Osteoblast (primary cell): ENCODE results near the gene ZNRD2. TPM values are rescaled to one million over a fixed set of nuclear protein-coding genes. Genes with fewer than 3 reads are reported as not detected.

ENCODE experiments used
- DNase-seq: peaks from one replicate; pipeline ENCODE4 v3.0.0; 2011; ENCODE audit warnings: low spot score, mixed read lengths; ENCODE audit not compliant: insufficient read length; ENCODE audit errors: missing footprints
- H2AFZ ChIP-seq: 2 replicates; pipeline ENCODE4 v1.6.0; 2011; ENCODE audit warnings: mild to moderate bottlenecking, low read length
- H3K27ac ChIP-seq: 2 replicates; pipeline ENCODE4 v1.5.1; 2011; ENCODE audit warnings: mild to moderate bottlenecking, low read depth, low read length, moderate library complexity
- H3K27me3 ChIP-seq: 2 replicates; pipeline ENCODE4 v1.6.0; 2012; ENCODE audit warnings: mild to moderate bottlenecking, control low read depth, inconsistent platforms, low read length, moderate library complexity; ENCODE audit not compliant: insufficient read depth
- H3K36me3 ChIP-seq: 2 replicates; pipeline ENCODE4 v1.5.1; 2011; ENCODE audit warnings: mild to moderate bottlenecking, low read length, control low read depth, moderate library complexity; ENCODE audit not compliant: insufficient read depth
- H3K4me1 ChIP-seq: 2 replicates; pipeline ENCODE4 v1.5.1; 2011; ENCODE audit warnings: mild to moderate bottlenecking, low read length, control low read depth, moderate library complexity; ENCODE audit not compliant: insufficient read depth
- H3K4me2 ChIP-seq: 2 replicates; pipeline ENCODE4 v1.6.0; 2011; ENCODE audit warnings: mild to moderate bottlenecking, low read length; ENCODE audit not compliant: insufficient read depth
- H3K4me3 ChIP-seq: fragments of 200-600 bp; sonication (generic); 3 replicates; pipeline ENCODE4 v1.5.1; 2012; ENCODE audit warnings: mild to moderate bottlenecking, low read length, inconsistent platforms; ENCODE audit not compliant: insufficient read depth
- H3K79me2 ChIP-seq: 2 replicates; pipeline ENCODE4 v1.6.0; 2012; ENCODE audit warnings: mild to moderate bottlenecking, low read length, control low read depth, inconsistent platforms; ENCODE audit not compliant: insufficient read depth
- H3K9me3 ChIP-seq: 2 replicates; pipeline ENCODE4 v1.5.1; 2011; ENCODE audit warnings: low read depth, low read length, control low read depth
- H4K20me1 ChIP-seq: 2 replicates; pipeline ENCODE4 v1.6.0; 2012; ENCODE audit warnings: mild to moderate bottlenecking, low read length, control low read depth; ENCODE audit not compliant: insufficient read depth
- total RNA-seq: library from RNA; depleted of rRNA; stranded (reverse); fragments of >200 nt; gene quantifications from 2 replicates; pipeline ENCODE4 v1.2.3, GENCODE V29; 2012
- TF ChIP-seq, protein P1 (sequence below): IDR thresholded peaks from 2 replicates; pipeline ENCODE4 v1.5.1; 2011; ENCODE audit warnings: mild to moderate bottlenecking, low read depth, low read length, moderate library complexity; ENCODE audit errors: extremely low read depth

The ZNRD2 gene
- total RNA-seq, 1 donor = 42.3 TPM

DNA sequence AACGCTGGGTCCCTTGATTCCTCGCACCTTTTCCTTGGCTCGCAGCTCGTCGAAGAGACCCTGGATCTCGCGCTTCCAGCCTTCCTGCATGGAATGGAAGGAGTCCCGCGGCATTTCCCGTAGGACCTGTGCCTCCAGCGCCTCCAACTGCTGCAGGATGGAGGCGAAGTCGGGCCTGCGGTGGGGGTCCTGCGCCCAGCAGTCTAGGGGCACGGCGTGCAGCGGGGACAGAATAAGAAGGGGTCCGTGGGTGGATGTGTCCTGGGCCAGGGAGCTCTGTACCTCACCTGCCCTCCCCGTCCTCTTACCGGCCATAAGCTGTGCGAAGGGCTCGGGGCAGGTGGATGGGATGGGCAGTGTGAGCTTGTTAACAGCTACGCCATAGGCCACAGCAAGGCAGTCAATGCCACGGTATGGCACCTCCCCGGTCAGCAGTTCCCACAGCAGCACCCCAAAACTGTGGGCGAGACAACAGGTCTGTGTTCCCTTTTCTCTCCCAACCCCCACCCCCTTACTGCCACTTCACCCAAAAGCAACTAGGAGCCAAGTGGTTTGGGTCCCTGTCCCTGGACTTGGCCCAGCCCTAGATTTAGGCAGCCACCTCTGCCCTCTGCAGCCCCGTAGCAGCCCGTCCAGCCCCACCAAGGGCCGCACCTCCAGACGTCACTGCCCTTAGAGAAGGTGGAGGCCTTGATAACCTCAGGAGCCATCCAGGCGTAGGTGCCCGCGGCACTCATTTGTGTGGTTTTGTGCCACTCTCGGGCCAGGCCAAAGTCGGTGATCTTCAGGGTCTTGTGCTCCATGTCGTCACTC is 37.5 kb downstream of the ZNRD2 start:
- peaks cover 50% of the 10 kb centered on the region for H4K20me1 ChIP-seq
- peaks cover 39% of the 10 kb centered on the region for H3K36me3 ChIP-seq
- H3K79me2 ChIP-seq = peaks cover 44% of the 10 kb centered on the region
- peak overlapping the region; percentile 52 for H3K4me3 ChIP-seq
- H3K9me3 ChIP-seq = no peaks in the 10 kb centered on the region
- DNase-seq = no peak
- H2AFZ ChIP-seq = no peak overlapping the region
- TF ChIP-seq, protein P1, sequence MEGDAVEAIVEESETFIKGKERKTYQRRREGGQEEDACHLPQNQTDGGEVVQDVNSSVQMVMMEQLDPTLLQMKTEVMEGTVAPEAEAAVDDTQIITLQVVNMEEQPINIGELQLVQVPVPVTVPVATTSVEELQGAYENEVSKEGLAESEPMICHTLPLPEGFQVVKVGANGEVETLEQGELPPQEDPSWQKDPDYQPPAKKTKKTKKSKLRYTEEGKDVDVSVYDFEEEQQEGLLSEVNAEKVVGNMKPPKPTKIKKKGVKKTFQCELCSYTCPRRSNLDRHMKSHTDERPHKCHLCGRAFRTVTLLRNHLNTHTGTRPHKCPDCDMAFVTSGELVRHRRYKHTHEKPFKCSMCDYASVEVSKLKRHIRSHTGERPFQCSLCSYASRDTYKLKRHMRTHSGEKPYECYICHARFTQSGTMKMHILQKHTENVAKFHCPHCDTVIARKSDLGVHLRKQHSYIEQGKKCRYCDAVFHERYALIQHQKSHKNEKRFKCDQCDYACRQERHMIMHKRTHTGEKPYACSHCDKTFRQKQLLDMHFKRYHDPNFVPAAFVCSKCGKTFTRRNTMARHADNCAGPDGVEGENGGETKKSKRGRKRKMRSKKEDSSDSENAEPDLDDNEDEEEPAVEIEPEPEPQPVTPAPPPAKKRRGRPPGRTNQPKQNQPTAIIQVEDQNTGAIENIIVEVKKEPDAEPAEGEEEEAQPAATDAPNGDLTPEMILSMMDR = no peak
- peak overlapping the region; percentile 79 for H3K4me2 ChIP-seq
- H3K27ac ChIP-seq = no peak overlapping the region
- no peaks in the 10 kb centered on the region for H3K27me3 ChIP-seq
- peaks cover 27% of the 10 kb centered on the region for H3K4me1 ChIP-seq

- no peak overlapping the region for H3K4me3 ChIP-seq
- H3K36me3 ChIP-seq = peaks cover 25% of the 10 kb centered on the region
- H3K9me3 ChIP-seq = no peaks in the 10 kb centered on the region
- TF ChIP-seq, protein P1 = no peak
- no peak overlapping the region for H3K4me2 ChIP-seq
- no peak overlapping the region for H3K27ac ChIP-seq
- peaks cover 52% of the 10 kb centered on the region for H4K20me1 ChIP-seq
- peaks cover 33% of the 10 kb centered on the region for H3K4me1 ChIP-seq
- H3K27me3 ChIP-seq = no peaks in the 10 kb centered on the region
- no peak for DNase-seq
- H3K79me2 ChIP-seq = peaks cover 57% of the 10 kb centered on the region
- no peak overlapping the region for H2AFZ ChIP-seq
These were observed 39.0 kb downstream of the ZNRD2 start for GRCh38 chr11:65609229-65609628.

GRCh38 chr11:65609665-65610064 is 39.4 kb downstream of the ZNRD2 start:
- H3K4me2 ChIP-seq = no peak overlapping the region
- TF ChIP-seq, protein P1 = no peak
- H2AFZ ChIP-seq = no peak overlapping the region
- no peak for DNase-seq
- H3K36me3 ChIP-seq = peaks cover 24% of the 10 kb centered on the region
- peaks cover 52% of the 10 kb centered on the region for H4K20me1 ChIP-seq
- H3K27ac ChIP-seq = no peak overlapping the region
- no peak overlapping the region for H3K4me3 ChIP-seq
- H3K27me3 ChIP-seq = no peaks in the 10 kb centered on the region
- H3K79me2 ChIP-seq = peaks cover 62% of the 10 kb centered on the region
- peaks cover 33% of the 10 kb centered on the region for H3K4me1 ChIP-seq
- H3K9me3 ChIP-seq = no peaks in the 10 kb centered on the region

DNA sequence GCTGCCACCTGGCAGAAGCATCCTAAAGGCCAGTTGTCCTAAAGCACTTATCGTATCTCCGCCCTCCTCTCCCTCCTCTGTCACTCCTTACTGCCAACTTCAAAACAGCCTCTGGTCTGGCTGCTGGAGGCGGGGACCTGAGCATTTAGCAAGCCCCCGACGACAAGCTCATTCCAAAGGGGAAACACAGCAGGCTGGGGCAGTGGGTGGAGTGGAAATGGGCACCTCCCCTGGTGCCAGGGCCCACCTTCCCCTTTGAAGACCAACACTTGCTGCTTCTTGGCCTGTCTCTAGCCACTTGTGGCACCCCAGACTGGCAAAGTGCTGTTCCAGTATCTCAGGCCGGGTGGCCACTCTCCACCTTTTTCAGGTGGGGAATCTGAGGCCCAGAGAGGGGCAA is 40.1 kb downstream of the ZNRD2 start:
- no peak overlapping the region for H3K4me3 ChIP-seq
- no peaks in the 10 kb centered on the region for H3K9me3 ChIP-seq
- H3K36me3 ChIP-seq = peaks cover 18% of the 10 kb centered on the region
- TF ChIP-seq, protein P1 = no peak
- no peak for DNase-seq
- no peak overlapping the region for H3K4me2 ChIP-seq
- H3K79me2 ChIP-seq = peaks cover 66% of the 10 kb centered on the region
- no peak overlapping the region for H2AFZ ChIP-seq
- no peaks in the 10 kb centered on the region for H3K27me3 ChIP-seq
- H3K27ac ChIP-seq = no peak overlapping the region
- H4K20me1 ChIP-seq = peaks cover 50% of the 10 kb centered on the region
- H3K4me1 ChIP-seq = peaks cover 33% of the 10 kb centered on the region
